Colonic mucosa (tissue), 4 donors: ENCODE measurements around the gene NAA11. TPM values are rescaled to one million over a fixed set of nuclear protein-coding genes. Genes with fewer than 3 reads are reported as not detected.

Source experiments
- DNase-seq: peaks from one replicate; pipeline ENCODE4 v3.0.0-alpha.2; 2020
- H3K27ac ChIP-seq: fragments of 200-600 bp; one replicate; pipeline ENCODE4 v1.8.0; 2021
- H3K27me3 ChIP-seq: fragments of 200-600 bp; one replicate; pipeline ENCODE4 v1.8.0; 2021
- H3K36me3 ChIP-seq: fragments of 200-600 bp; one replicate; pipeline ENCODE4 v1.8.0; 2021
- H3K4me1 ChIP-seq: fragments of 200-600 bp; one replicate; pipeline ENCODE4 v1.8.0; 2021; ENCODE audit warnings: mild to moderate bottlenecking
- H3K4me3 ChIP-seq: fragments of 200-600 bp; one replicate; pipeline ENCODE4 v1.8.0; 2021
- H3K9ac ChIP-seq, 2 donors: one replicate each; pipeline ENCODE4 v1.7.0; 2013; ENCODE audit warnings: control low read depth in 2 of 2, low read depth in 2 of 2, low read length in 2 of 2
- H3K9me3 ChIP-seq: fragments of 200-600 bp; one replicate; pipeline ENCODE4 v1.8.0; 2021
- intact Hi-C: fragments of 100-400 bp; cut with DNase I; formaldehyde crosslinking; loops from one replicate; pipeline ENCODE4 v1.14.1; 2022
- total RNA-seq, 2 donors: library from RNA; stranded (reverse); fragmentation: NEBNext Ultra II Directional in 1 of 2; extraction: Animal tissue kit (Norgen Biotek cat#: 25700) in 1 of 2; gene quantifications; one replicate each; pipeline ENCODE4 v1.2.1, GENCODE V29; 2021
- TF ChIP-seq, protein P1 (sequence below): fragments of 200-600 bp; IDR thresholded peaks from one replicate; pipeline ENCODE4 v1.8.0; 2022; ENCODE audit warnings: antibody characterized with exemption, mild to moderate bottlenecking
- donor health status: healthy.
- donor health status: DM: no; HTN: no; CAD: no.
- donor health status: DM: no; HTN: no; CAD: no.

NAA11 gene
- total RNA-seq, 2 donors from 2014 or later = not detected

DNA sequence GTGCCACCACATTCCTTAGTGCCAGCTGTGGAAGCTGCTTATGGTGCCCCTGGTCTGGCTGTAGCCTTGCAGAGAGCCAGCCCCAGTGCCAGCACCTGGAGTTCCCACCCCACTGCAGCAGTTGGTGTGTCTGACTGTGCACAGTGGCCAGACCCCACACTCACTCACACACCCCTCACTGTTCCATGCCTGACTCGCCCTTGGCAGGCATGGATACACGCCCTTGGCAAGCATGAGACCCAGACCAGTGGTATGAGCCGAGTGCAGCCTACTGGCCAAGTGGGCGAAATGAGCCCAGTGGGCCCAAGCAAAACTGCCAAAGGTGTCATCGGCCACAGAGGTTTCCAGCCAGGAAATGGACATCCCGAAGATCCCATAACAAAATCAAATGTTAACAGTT lies 27.4 kb downstream of the NAA11 start:
- no peak overlapping the region for H3K27ac ChIP-seq
- no peaks in the 10 kb centered on the region for H3K4me1 ChIP-seq
- no peak overlapping the region for H3K9ac ChIP-seq
- no peaks in the 10 kb centered on the region for H3K36me3 ChIP-seq
- H3K9me3 ChIP-seq = no peaks in the 10 kb centered on the region
- no peaks in the 10 kb centered on the region for H3K27me3 ChIP-seq
- H3K4me3 ChIP-seq = no peak overlapping the region
- TF ChIP-seq, protein P1, sequence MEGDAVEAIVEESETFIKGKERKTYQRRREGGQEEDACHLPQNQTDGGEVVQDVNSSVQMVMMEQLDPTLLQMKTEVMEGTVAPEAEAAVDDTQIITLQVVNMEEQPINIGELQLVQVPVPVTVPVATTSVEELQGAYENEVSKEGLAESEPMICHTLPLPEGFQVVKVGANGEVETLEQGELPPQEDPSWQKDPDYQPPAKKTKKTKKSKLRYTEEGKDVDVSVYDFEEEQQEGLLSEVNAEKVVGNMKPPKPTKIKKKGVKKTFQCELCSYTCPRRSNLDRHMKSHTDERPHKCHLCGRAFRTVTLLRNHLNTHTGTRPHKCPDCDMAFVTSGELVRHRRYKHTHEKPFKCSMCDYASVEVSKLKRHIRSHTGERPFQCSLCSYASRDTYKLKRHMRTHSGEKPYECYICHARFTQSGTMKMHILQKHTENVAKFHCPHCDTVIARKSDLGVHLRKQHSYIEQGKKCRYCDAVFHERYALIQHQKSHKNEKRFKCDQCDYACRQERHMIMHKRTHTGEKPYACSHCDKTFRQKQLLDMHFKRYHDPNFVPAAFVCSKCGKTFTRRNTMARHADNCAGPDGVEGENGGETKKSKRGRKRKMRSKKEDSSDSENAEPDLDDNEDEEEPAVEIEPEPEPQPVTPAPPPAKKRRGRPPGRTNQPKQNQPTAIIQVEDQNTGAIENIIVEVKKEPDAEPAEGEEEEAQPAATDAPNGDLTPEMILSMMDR = no peak
- intact Hi-C loops = no loop called here
- DNase-seq = no peak

DNA sequence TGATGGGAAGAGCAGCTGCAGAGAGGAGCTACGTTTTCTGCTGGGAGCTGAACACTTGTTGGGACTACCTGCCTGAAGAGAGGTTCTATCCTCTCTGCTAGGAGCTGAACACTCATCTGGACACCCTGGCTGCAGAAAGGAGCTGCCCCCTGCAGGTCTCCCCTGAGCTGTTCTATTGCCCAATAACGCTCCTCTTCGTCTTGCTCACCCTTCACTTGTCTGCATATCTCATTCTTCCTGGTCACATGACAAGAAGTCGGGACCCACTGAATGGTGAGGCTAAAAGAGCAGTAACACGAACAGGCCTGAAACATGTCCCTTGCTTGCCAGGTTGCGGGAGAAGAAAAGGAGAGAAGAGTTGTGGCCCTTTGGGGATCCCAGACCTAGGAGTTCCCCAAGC lies 27.8 kb downstream of the NAA11 start:
- Histone ChIP-seq H3K27ac (no peak overlapping the region), H3K9me3 (no peaks in the 10 kb centered on the region), H3K9ac (no peak overlapping the region), H3K27me3 (no peaks in the 10 kb centered on the region), H3K4me3 (no peak overlapping the region), H3K4me1 (no peaks in the 10 kb centered on the region), H3K36me3 (no peaks in the 10 kb centered on the region)
- no peak for DNase-seq
- intact Hi-C loops = no loop called here
- TF ChIP-seq, protein P1 = no peak

DNA sequence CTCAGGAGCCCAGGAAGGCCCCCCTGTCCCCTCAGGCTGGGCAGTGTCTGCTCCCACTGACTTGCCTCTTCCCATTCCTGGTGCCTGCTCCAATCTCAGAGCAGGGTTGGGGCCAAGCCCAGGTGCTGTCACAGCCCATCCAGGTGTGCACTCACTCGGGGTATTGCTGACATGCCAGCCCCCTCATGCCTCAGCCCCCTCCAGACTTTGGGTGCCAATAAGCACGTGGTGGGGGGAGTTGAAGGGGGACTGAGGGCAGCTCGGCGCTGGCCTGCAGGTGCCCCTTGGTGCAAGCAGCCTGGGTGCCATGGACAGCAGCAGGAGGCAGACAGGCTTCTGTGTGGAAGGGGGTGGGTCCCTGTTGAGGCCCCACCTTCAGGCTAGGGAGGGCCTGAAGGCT lies 28.4 kb downstream of the NAA11 start:
- intact Hi-C loops = no loop called here
- no peak overlapping the region for H3K9ac ChIP-seq
- TF ChIP-seq, protein P1 = no peak
- H3K36me3 ChIP-seq = no peaks in the 10 kb centered on the region
- no peak for DNase-seq
- no peak overlapping the region for H3K4me3 ChIP-seq
- no peaks in the 10 kb centered on the region for H3K27me3 ChIP-seq
- no peaks in the 10 kb centered on the region for H3K9me3 ChIP-seq
- H3K4me1 ChIP-seq = no peaks in the 10 kb centered on the region
- no peak overlapping the region for H3K27ac ChIP-seq

DNA sequence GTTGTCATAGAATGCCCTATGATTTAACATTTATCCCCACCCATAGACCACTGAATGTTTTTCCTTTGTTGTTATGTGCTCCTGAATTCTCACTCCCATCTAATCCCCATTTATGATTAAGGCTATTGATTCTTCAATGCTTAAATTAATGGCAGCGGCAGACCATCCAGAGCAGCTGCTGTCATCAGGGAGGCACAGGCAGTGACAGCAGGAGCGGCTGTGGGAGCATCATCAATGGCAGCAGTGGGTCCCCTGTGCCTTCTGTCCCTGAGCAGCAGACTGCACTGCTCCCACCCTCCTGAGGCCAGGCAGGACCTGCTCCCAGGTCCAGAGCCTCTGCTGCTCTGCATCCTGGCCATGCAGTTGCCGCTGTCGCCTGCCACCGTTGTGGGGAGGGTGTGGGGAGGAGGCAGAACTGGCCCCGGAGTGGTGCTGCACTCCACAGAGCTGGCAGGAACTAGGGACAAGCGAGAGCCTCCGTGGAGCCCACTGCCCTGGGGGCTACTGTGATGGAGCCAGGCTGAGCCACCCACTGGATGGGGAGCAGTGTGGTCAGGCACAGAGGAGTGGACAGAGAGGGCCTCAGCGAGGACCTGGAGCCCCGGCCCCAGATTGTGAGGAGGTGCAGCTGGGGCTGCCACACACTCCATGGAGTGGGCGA lies 29.0 kb downstream of the NAA11 start:
- DNase-seq = no peak
- no peak overlapping the region for H3K9ac ChIP-seq
- TF ChIP-seq, protein P1 = no peak

DNA sequence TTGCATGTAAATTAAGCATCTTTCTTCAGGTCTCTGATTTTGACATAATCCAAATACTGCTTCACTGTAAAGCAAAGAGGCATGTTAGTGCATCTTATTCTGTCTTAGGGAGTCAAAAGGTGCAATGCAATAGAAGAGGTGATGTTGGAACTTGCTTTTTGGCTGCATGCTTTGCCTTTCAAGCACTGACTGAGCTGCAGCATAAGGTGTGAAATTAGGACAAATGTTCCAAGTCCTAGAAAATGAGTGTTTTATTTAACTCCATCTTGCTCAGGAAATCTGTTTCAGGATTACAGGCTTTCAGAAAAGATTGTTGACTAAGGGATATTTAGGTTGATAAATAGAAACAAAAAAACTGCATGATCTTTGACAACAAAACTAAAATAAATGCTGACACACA lies 30.8 kb downstream of the NAA11 start:
- Histone ChIP-seq H3K4me3 (no peak overlapping the region), H3K4me1 (no peaks in the 10 kb centered on the region), H3K27ac (no peak overlapping the region), H3K27me3 (no peaks in the 10 kb centered on the region), H3K9ac (no peak overlapping the region), H3K9me3 (no peaks in the 10 kb centered on the region), H3K36me3 (no peaks in the 10 kb centered on the region)
- no peak for DNase-seq
- TF ChIP-seq, protein P1 = no peak
- intact Hi-C loops = no loop called here

More for the DNA sequence above, 29.0 kb downstream of the NAA11 start:
- H3K4me3 ChIP-seq = no peak overlapping the region
- H3K27ac ChIP-seq = no peak overlapping the region
- intact Hi-C loops = no loop called here
- H3K27me3 ChIP-seq = no peaks in the 10 kb centered on the region
- H3K36me3 ChIP-seq = no peaks in the 10 kb centered on the region
- H3K9me3 ChIP-seq = no peaks in the 10 kb centered on the region
- no peaks in the 10 kb centered on the region for H3K4me1 ChIP-seq
